ENCODE data around the gene ADAM21. TPM values are rescaled to one million over a fixed set of nuclear protein-coding genes. Genes with fewer than 3 reads are reported as not detected.
"Not testable (repeated sequence)": the region's sequence is repeated elsewhere in the genome, so short reads cannot be mapped to it uniquely, and the experiment has no call there.

ADAM21 gene
- total and polyA plus RNA-seq, 2 donors (not counting 1 experiment from before 2014, with no cell fraction given): not detected

DNA sequence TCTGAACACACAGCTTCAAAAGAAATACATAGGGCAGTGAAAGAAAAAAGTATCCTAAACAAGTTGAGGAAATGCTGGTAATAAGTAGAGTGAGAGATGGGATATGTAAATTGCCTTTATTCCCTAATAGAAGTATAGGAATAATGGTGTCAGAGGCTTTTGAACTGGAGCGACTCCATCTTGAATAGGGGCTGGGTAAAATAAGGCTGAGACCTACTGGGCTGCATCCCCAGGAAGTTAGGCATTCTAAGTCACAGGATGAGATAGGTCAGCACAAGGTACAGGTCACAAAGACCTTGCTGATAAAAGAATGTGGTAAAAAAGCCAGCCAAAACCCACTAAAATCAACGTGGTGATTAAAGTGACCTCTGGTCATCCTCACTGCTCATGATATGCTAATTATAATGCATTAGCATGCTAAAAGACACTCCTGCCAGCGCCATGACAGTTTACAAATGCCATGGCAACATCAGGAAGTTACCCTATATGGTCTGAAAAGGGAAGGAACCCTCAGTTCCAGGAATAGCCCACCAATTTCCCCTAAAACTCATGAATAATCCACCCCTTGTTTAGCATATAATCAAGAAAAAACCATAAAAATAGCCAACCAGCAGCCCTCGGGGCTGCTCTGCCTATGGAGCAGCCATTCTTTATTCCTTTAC lies 32.6 kb upstream of the ADAM21 start:
- intact Hi-C loops (cut with micrococcal nuclease); H4K20me1 ChIP-seq (ENCODE audit: control insufficient read depth, insufficient read depth, low read length, poor library complexity, severe bottlenecking); POLR2A ChIA-PET; H3K36me3 ChIP-seq (replicated peaks in 1 of 2; ENCODE audit: control extremely low read depth in 1 of 2, control insufficient read depth in 1 of 2, extremely low read depth in 1 of 2, insufficient read depth in 2 of 2, low read length in 1 of 2); H3K27me3 ChIP-seq (replicated peaks in 1 of 4; ENCODE audit: control extremely low read depth in 1 of 4, control insufficient read depth in 3 of 4, insufficient read depth in 4 of 4, low read length in 3 of 4); H3K4me2 ChIP-seq (replicated peaks; ENCODE audit: low read depth, low read length, poor library complexity, severe bottlenecking); CTCF ChIA-PET; H3K27ac ChIP-seq (ENCODE audit: low read length in 2 of 2); ATAC-seq (ENCODE audit: low read depth); H3K9ac ChIP-seq (ENCODE audit: low read length); H3K4me3 Mint-ChIP-seq; H2AFZ ChIP-seq (ENCODE audit: insufficient read depth, low read depth, low read length, poor library complexity, severe bottlenecking); H3K27ac Mint-ChIP-seq; H3K9me3 ChIP-seq (ENCODE audit: control extremely low read depth in 1 of 3, control insufficient read depth in 2 of 3, insufficient read depth in 1 of 3, low read length in 2 of 3); H3K9me3 Mint-ChIP-seq (ENCODE audit: insufficient read depth); H3K4me3 ChIP-seq (ENCODE audit: control extremely low read depth in 1 of 5, extremely low read depth in 1 of 5, insufficient read depth in 1 of 5, low read depth in 2 of 5, low read length in 4 of 5); DNase-seq: not testable (repeated sequence)
- H3K4me1 ChIP-seq (ENCODE audit: control insufficient read depth in 2 of 2, insufficient read depth in 2 of 2, low read length in 2 of 2): peaks cover 3 to 11% of the 10 kb centered on the region in 2 donors
- peaks cover 22% of the 10 kb centered on the region for H3K4me1 Mint-ChIP-seq
- peaks cover 15% of the 10 kb centered on the region for H3K27me3 Mint-ChIP-seq
- H3K79me2 ChIP-seq (ENCODE audit: control insufficient read depth, insufficient read depth, low read length): peaks cover 25% of the 10 kb centered on the region
- 96% methylated on average over 2 of the region's 4 CpGs for WGBS (ENCODE audit: insufficient coverage)

GRCh38 chr14:70422538-70422937 lies 29.4 kb upstream of the ADAM21 start:
- no peaks in the 10 kb centered on the region for H3K79me2 ChIP-seq (ENCODE audit: control insufficient read depth, insufficient read depth, low read length)
- H2AFZ ChIP-seq (ENCODE audit: insufficient read depth, low read depth, low read length, poor library complexity, severe bottlenecking): no peak overlapping the region
- Mint-ChIP-seq H3K9me3 (ENCODE audit: insufficient read depth) (no peaks in the 10 kb centered on the region), H3K4me3 (no peak overlapping the region), H3K4me1 (no peaks in the 10 kb centered on the region), H3K27ac (no peak overlapping the region), H3K27me3 (peaks cover 16% of the 10 kb centered on the region)
- no peak overlapping the region for H3K9ac ChIP-seq (ENCODE audit: low read length)
- DNase-seq (no peak), ATAC-seq (ENCODE audit: low read depth) (no peak)
- no peak overlapping the region for H3K4me2 ChIP-seq (replicated peaks; ENCODE audit: low read depth, low read length, poor library complexity, severe bottlenecking)
- ChIA-PET CTCF (no interaction called here), POLR2A (no interaction called here)
- no peak overlapping the region for H3K4me3 ChIP-seq (ENCODE audit: control extremely low read depth in 1 of 5, extremely low read depth in 1 of 5, insufficient read depth in 1 of 5, low read depth in 2 of 5, low read length in 4 of 5)
- H3K9me3 ChIP-seq (ENCODE audit: control extremely low read depth in 1 of 3, control insufficient read depth in 2 of 3, insufficient read depth in 1 of 3, low read length in 2 of 3): peaks cover 0 to 4% (median 2%) of the 10 kb centered on the region in 3 donors
- 80% methylated on average over 1 of the region's 2 CpGs for WGBS (ENCODE audit: insufficient coverage)
- H4K20me1 ChIP-seq (ENCODE audit: control insufficient read depth, insufficient read depth, low read length, poor library complexity, severe bottlenecking): no peaks in the 10 kb centered on the region
- H3K4me1 ChIP-seq (ENCODE audit: control insufficient read depth in 2 of 2, insufficient read depth in 2 of 2, low read length in 2 of 2): no peaks in the 10 kb centered on the region
- peaks cover 0 to 3% (median 0%) of the 10 kb centered on the region in 4 experiments for H3K27me3 ChIP-seq (replicated peaks in 1 of 4; ENCODE audit: control extremely low read depth in 1 of 4, control insufficient read depth in 3 of 4, insufficient read depth in 4 of 4, low read length in 3 of 4)
- TF ChIP-seq, protein P1, sequence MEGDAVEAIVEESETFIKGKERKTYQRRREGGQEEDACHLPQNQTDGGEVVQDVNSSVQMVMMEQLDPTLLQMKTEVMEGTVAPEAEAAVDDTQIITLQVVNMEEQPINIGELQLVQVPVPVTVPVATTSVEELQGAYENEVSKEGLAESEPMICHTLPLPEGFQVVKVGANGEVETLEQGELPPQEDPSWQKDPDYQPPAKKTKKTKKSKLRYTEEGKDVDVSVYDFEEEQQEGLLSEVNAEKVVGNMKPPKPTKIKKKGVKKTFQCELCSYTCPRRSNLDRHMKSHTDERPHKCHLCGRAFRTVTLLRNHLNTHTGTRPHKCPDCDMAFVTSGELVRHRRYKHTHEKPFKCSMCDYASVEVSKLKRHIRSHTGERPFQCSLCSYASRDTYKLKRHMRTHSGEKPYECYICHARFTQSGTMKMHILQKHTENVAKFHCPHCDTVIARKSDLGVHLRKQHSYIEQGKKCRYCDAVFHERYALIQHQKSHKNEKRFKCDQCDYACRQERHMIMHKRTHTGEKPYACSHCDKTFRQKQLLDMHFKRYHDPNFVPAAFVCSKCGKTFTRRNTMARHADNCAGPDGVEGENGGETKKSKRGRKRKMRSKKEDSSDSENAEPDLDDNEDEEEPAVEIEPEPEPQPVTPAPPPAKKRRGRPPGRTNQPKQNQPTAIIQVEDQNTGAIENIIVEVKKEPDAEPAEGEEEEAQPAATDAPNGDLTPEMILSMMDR (IDR thresholded peaks at IDR 0.05): no peak
- TF ChIP-seq EZH2 (IDR thresholded peaks at IDR 0.05; ENCODE audit: borderline replicate concordance, insufficient read depth, low read depth, low read length, poor library complexity, severe bottlenecking): no peak
- intact Hi-C loops (cut with micrococcal nuclease): no loop called here
- H3K27ac ChIP-seq (ENCODE audit: low read length in 2 of 2): no peak overlapping the region
- no peaks in the 10 kb centered on the region for H3K36me3 ChIP-seq (replicated peaks in 1 of 2; ENCODE audit: control extremely low read depth in 1 of 2, control insufficient read depth in 1 of 2, extremely low read depth in 1 of 2, insufficient read depth in 2 of 2, low read length in 1 of 2)
